IPS DF 4.7 (cell line): ENCODE results near the gene MGST3.
A peak's percentile ranks its signal among the peaks of the same experiment; 100 is the strongest.
"Not testable (repeated sequence)": the region's sequence is repeated elsewhere in the genome, so short reads cannot be mapped to it uniquely, and the experiment has no call there.

ENCODE experiments used
- DNase-seq: peaks from one replicate; pipeline ENCODE4 v3.0.0-alpha.2; 2013; ENCODE audit warnings: low spot score; ENCODE audit errors: extremely low read depth

Gene MGST3

GRCh38 chr1:165630629-165631341 is at the start of gene MGST3:
Gene MGST3 (plus strand): TSS chr1:165631234. CDS start chr1:165649848, 18,614 bp downstream.
- DNase-seq, result peak; percentile 89

DNA sequence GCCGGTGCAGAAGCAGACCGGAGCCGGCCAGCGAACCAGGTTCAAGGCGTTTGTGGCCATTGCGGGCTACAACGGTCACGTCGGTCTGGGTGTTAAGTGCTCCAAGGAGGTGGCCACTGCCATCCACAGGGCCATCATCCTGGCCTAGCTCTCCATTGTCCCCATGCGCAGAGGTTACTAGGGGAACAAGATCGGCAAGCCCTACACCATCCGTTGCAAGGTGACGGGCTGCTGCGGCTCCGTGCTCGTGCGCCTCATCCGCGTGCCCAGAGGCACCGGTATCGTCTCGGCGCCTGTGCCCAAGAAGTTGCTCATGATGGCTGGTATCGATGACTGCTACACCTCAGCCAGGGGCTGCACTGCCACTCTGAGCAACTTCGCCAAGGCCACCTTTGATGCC is 49.1 kb upstream of the MGST3 start:
- DNase-seq, result no peak

DNA sequence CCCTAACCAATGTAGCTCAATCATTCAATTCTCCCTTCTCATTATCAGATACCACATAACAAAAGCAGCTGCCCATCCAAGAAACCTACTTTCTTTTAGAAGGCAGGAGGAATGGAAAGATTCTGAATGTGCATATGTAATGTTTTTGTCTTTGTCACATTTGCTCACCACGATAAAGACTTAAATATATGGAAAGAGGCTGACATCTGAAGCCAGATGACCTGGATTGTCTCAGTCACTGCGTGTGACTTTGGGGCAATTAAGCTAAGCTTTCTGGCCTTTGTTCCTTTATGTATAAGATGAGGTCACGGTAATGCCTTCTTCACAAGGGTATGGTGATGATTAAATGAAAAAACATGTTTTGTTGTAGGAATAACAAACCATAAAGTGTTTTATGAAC is 44.6 kb upstream of the MGST3 start:
- DNase-seq, result no peak

DNA sequence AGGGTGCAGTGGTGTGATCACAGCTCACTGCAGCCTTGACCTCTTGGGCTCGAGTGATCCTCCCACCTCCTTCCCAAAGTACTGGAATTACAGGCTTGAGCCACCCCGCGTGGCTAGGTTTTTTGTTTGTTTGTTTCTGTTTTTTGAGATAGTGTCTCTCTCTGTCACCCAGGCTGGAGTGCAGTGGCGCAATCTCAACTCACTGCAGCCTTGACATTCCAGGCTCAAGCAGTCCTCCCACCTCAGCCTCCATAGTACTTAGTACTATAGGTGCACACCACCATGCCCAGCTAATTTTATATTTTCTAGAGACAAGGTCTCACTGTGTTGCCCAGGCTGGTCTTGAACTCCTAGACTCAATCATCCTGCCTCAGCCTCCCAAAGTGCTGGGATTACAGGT is 39.6 kb upstream of the MGST3 start:
- DNase-seq, result not testable (repeated sequence)

- peak; percentile 58 for DNase-seq
These were observed 37.9 kb upstream of the MGST3 start for GRCh38 chr1:165592945-165593823.

GRCh38 chr1:165595246-165595938 is 35.6 kb upstream of the MGST3 start:
- DNase-seq, result no peak

DNA sequence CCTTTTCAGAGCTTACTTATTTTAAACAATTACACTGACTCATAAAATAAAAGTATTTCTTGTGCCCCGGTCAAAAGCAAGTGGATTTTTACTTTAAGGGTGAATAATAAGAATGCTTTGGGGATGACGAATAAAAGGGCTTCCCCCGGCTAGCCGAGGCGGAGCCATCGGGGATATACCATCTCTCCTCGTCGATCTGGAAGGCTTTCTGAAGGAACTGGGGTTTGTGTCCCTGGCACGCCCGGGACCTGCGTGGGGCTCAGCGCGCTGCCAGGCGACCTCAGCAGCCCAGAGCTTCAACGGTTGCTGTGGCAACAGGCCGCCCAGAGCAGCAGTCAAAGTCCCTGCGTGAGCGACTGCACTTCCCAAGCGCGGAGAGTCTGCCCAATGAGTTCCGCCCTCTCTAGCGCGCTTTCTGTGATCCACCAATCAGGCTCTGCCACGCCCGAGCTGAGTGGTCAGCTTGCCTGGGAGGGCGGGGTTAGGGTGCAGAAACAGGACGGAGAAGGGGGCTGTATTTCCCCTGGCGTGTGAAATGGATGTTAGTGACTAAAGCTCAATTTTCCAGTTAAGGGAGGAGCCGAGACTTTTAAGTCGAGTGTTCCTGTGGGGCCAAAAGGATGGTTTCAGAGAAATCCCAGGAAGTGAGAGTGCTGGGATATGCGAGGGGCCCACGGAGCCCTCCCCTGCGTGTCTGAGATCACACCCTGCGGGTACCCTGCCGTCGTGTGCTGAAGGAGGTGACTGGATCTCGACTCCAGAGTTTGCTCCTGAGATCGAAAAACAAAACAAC is 33.0 kb upstream of the MGST3 start:
- DNase-seq, result peak; percentile 53

GRCh38 chr1:165598676-165599059 is 32.4 kb upstream of the MGST3 start:
- no peak for DNase-seq

- no peak for DNase-seq
These were observed 30.2 kb upstream of the MGST3 start for GRCh38 chr1:165600793-165601192.

GRCh38 chr1:165603810-165604209 is 27.2 kb upstream of the MGST3 start:
- DNase-seq, result no peak

GRCh38 chr1:165605246-165605645 is 25.8 kb upstream of the MGST3 start:
- no peak for DNase-seq

GRCh38 chr1:165606676-165607075 is 24.4 kb upstream of the MGST3 start:
- not testable (repeated sequence) for DNase-seq

GRCh38 chr1:165610866-165611265 is 20.2 kb upstream of the MGST3 start:
- DNase-seq, result no peak

DNA sequence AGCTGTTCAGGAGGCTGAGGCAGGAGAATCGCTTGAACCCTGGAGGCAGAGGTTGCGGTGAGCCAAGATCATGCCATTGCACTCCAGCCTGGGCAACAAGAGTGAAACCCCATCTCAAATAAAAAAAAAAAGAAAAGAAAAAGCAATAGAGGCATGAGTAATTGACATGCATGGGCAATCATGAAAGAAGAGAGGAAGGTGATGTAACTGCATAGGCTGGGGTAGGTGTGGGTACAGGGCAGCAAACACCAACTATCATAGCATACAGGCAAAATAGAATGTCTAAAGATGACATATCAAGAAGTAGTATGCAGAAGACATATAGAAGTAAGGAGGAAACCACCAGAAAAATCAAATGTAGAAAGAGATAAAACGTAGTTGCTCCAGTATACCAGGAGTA is 19.0 kb upstream of the MGST3 start:
- no peak for DNase-seq

- DNase-seq, result no peak
These were observed 14.9 kb upstream of the MGST3 start for GRCh38 chr1:165616054-165616612.

GRCh38 chr1:165616987-165617546 is 14.0 kb upstream of the MGST3 start:
- no peak for DNase-seq

- no peak for DNase-seq
These were observed 11.3 kb upstream of the MGST3 start for GRCh38 chr1:165619647-165620151.

DNA sequence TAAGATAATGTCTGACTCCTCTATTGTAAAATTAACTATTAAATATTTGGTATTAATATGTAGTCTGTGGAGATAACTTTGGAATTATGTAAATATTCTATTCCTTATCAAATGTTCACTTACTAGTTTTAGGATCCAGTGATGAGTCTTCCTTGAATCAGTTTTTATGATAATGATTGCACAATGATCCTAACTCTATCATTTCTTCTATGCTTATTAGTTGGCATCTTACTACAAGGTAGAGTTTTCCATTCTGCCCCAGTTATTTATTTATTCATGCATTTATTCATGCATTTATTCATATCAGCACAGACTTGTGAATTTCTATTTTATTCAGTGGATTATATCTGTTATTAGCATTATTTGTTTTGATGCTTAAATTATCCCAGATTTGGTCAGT is 7.4 kb upstream of the MGST3 start:
- no peak for DNase-seq

DNA sequence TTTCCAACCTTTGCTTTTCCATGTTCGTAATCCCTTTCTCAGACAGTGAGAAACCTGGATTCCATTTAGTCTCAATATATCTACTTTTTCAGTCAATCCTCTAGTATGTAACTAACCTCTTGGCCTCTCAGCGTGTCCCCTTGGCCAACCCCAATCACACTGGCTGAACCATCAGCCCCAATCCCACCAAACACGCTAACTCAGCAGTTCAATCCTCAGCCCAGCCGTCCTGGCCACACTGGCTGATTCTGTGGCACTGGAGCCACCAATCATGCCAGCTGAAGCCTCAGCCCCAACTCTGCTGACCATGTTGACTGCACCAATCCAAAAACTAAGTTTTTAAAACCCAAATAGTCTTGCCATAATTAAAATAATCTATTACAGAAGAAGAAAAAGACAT is 6.6 kb upstream of the MGST3 start:
- DNase-seq, result no peak

DNA sequence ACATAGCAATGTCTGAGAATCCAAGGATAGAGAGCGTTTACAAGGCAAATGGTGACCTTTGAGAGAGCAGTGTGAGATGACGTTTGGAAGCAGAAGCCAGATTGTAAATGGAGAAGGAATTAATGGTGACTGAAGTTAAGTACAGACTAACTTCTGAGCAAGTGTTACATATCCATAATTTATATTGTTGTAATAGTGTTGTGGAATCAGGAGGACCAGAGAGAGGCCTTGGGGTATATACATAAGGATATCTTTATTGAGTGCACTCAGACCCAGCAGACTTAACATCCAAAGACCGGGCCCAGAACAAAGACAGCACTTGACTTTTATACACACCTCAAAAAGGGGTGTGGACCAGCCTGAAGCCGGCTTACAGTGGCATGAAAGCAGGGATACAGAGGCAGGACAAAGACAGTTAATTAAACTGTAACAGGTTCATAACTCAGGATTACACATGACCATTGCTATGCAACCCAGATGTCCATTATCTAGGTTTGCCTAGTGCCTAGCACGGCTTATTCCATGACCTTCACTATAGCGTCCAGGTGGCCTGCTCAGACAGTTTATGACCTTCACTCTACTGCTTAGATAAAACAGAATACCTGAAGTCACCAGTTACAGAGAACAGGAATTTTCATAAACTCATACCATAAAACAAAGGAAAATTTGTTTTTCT is 2.7 kb upstream of the MGST3 start:
- DNase-seq, result no peak
